Measurements from ENCODE around the gene ACBD3. TPM values are rescaled to one million over a fixed set of nuclear protein-coding genes. Genes with fewer than 3 reads are reported as not detected.
A peak's percentile ranks its signal among the peaks of the same experiment; 100 is the strongest.

The ACBD3 gene
- total RNA-seq, 1 experiment from 2014 or later, result 39.4 TPM

- DNase-seq (ENCODE audit: low spot score), result no peak
Observed at GRCh38 chr1:226134170-226135058, 52.1 kb downstream of the ACBD3 start.

DNA sequence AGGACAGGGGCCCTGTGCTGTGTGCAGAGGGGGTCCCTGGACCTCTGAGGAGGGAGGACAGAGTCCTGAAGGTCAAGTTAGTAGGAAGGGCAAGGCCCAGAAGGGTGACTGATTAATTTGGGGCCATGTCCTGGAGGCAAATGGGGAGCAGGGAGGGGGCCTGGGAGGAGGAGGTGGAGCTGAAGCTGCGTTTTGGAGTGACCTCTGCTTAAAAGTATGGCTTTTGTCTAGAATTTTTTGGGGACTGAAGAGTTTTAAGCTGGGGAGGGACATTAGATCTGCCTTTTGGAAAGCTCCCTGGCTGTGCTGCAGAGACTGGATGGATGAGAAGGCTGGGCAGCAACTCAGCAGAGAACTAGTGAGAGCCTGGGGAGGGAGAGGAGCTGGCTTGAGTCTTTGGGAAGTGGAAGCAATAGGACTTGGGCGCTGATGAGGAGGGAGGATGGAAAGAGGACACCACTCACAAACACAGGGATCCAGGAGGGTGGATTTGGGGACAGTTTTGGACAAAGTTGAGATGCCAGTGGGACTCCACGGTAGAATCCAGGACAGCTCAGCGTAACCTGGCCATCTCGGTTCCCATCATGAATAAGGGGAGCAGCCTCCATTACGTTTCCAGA, 52.9 kb downstream of the ACBD3 start:
- DNase-seq (ENCODE audit: low spot score), result no peak

DNA sequence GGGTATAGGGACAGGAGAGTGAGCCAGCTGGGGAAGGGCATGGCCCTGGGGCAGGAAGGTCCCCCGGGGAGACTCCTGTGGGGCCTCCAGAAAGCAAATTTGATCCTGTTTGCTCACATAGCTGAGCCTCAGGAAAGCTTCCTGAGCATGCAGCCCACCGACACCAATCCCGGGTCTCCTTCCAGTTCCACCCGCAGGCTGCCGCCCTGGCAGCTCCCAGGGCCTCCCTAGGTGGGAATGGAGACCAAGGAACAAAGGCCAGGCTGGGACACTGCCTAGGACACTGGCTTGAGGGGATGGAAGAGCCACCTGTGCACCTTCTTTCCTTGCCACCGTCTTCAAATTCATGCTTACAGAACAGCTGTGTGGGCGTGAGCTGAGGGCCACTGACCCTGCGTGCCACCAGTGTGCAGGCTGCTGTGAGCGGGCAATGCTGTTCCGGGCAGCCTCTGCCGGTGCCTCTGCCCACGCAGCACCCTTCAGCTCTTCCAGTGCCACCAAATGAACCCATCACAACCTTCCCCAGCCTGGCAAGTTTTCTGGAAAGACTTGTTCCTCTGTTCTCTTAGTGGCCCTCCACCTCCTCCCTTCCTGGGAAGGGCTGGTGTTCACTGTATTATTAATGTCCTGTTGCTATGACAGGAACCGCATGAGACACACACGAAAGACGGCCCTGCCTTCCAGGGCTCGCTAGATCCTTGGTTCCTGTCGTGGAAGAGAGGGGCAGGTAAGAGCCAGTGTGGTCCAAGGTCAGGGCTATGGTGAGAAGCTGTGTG, 53.6 kb downstream of the ACBD3 start:
- DNase-seq (ENCODE audit: low spot score), result no peak

GRCh38 chr1:226131639-226132038, 54.9 kb downstream of the ACBD3 start:
- no peak for DNase-seq (ENCODE audit: low spot score)

- no peak for DNase-seq (ENCODE audit: low spot score)
Observed at GRCh38 chr1:226129230-226129629, 57.3 kb downstream of the ACBD3 start.

DNA sequence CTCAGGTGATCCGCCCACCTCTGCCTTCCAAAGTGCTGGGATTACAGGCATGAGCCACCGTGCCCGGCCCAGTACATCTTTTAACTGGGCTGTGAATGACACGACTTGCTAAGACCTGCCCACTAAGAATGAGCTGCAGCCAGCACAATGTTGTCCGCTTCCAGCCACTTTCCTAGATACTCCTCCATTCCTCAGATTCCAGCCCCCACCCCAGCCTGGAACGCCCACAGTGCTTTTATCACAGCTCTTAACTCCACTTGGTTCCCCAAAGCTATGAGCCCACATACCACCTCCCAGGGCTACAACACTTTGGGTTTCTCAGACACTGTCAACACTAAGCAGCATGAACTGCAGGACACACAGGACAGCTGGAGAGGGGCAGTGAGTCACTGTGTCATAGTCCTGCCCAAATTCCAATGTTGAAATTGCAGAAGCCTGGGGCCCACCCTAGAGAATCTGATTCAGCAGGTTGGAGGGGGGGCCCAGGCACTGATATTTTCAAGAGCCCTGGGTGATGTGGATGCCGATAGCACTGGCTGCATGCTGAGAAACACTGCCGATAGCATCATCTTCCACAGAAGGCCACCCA, 58.0 kb downstream of the ACBD3 start:
- no peak for DNase-seq (ENCODE audit: low spot score)

DNA sequence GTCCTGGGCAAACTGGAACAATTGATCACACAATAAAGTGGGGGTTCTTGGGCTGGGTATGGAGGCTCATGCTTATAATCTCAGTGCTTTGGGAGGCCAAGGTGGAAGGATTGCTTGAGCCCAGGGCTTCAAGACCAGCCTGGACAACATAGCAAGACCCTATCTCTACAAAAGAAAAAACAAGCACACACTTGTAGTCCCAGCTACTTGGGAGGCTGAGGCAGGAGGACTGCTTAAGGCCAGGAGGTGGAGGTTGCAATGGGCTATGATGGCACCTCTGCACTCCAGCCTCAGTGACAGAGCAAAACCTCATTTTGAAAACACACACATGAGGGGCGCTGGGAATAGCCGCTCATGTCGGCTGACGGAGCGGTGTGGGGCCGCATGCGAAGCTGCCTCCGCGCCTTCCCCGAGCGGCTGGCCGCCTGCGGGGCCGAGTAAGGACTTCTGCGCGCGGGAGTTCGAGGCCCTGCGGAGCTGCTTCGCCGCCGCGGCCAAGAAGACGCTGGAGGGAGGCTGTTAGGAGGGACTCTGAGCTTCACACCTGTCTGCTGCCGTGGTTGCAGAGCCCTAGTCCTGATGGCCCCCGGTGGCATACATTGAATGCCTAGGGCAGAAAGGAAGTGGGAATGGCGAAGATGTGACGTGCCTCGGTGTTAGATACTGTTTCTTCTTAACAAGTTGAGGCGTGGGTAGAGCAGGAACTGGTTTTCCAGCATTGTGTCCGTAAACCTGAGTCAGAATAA, 59.5 kb downstream of the ACBD3 start:
- no peak for DNase-seq (ENCODE audit: low spot score)

GRCh38 chr1:226125831-226126230, 60.7 kb downstream of the ACBD3 start:
- DNase-seq (ENCODE audit: low spot score), result no peak

DNA sequence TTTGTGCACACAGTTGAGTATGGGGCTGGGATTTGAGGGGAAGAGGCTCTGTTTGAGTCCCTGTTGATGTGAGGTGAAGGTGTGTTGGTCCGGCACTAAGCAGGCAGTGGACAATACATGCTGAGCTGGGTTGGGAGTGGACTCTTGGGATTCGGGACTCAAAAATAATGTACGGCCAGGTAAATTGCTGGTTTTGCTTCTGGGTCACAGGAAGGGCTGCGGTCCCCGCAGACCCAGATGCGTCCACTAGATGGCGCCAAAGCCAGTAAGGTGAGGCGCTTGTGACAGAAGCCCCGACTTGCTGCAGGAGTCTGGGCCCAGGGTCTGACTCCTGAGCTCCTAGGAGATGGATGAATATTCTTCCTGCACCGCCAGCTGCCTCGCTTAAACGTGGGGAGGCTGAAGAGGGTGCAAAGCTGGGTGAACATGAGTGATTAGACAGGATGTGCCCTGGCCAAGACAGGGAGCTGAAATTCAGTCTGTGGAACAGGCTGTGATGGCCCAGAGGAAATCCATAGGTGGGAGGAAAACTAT, 61.4 kb downstream of the ACBD3 start:
- peak; percentile 68 for DNase-seq (ENCODE audit: low spot score)

GRCh38 chr1:226123591-226124471, 62.7 kb downstream of the ACBD3 start:
- DNase-seq (ENCODE audit: low spot score), result no peak

- DNase-seq (ENCODE audit: low spot score), result no peak
Observed at GRCh38 chr1:226123212-226123560, 63.4 kb downstream of the ACBD3 start.

GRCh38 chr1:226121587-226122400, 64.7 kb downstream of the ACBD3 start:
- DNase-seq (ENCODE audit: low spot score), result no peak

DNA sequence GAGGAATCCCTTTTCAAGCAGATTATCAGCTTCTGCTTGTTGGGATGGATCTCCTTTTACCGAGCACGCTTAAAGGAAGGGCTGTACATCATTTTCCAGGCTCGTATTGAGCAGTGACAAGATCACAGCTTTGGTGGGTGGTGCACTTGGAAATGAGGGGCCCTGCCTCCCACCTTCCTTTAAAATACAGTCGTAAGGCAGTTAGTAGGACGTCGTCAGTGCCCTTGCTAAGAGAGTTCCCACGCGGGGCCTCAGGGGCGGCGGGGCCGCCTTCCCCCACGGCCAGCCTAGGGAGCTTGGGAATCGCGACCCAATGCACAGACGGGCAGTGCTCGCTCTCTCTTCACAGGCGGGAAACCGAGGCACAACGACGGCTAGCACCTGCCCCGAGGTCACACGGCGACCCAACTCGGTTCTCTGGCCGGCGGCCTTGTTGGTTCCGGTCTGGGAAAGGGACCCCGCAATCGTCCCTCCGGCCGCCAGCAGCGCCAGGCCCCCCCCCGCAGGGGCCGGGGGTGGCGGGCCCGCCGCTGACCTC, 65.4 kb downstream of the ACBD3 start:
- no peak for DNase-seq (ENCODE audit: low spot score)

GRCh38 chr1:226120398-226120797, 66.1 kb downstream of the ACBD3 start:
- no peak for DNase-seq (ENCODE audit: low spot score)

DNA sequence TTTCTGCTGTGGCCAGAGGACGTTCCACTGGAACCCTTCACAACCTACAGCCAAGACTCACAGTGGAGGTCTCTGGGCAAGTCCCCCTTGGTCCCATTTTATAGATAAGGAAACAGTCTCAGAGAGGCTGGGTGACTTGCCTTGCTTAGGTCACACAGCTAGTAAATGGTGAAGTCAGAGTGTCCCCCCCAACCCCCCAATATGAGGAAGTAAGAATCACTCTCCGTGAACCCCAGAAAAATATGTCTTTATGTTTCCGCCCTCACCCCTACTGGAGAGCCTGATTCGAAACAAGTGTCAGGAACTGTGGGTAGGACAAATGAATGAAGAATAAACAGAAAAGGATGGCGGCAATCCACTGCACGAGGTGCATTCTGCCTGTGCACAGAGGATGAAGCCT, 67.4 kb downstream of the ACBD3 start:
- no peak for DNase-seq (ENCODE audit: low spot score)

DNA sequence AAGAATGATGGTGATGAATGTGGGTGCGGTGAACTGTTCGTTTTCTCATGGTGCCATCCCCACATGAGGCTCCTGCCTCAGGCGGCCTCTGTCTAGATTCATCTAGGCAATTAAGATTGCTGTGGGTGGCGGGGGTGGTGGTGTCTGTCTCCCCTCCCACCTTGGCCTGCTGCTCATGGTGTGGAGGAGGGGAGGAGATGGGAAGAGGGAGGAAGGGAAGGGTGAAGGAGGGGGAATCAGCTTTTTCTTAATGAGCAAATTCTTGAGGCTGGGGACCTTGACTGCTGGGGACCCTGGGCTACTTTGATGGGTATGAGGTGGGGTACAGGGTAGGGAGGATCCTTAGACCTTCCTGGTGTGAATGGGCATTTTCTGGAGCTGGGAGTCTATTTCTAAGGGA, 68.2 kb downstream of the ACBD3 start:
- no peak for DNase-seq (ENCODE audit: low spot score)

DNA sequence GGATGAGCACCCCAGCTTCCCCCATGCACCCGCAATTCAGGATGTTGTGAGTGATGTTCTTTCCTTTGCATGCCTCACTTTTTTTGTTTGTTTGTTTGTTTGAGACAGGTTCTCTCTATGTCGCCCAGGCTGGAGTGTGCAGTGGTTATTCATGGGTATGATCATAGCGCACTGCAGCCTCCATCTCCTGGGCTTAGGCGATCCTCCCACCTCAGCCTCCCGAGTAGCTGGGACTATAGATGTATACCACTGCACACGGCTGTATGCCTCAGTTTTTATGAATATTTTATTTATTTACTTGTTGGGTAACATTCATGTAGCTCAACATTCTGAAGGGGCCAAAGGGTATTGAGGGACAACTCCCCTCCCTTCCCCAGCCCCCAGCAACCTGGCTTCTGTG, 69.2 kb downstream of the ACBD3 start:
- DNase-seq (ENCODE audit: low spot score), result no peak

- no peak for DNase-seq (ENCODE audit: low spot score)
Observed at GRCh38 chr1:226116673-226117072, 69.9 kb downstream of the ACBD3 start.

GRCh38 chr1:226112626-226113025, 73.9 kb downstream of the ACBD3 start:
- no peak for DNase-seq (ENCODE audit: low spot score)
